Keratinocyte (primary cell): Measurements from ENCODE around the gene CCDC12.

Source experiments
- CTCF ChIP-seq, 3 experiments: IDR thresholded peaks in 1 of 3; conservative IDR thresholded peaks in 1 of 3; optimal IDR thresholded peaks in 1 of 3; 2 replicates in 2 of 3; 3 replicates in 1 of 3; pipeline versions ENCODE3 to v1.5.1; 2011; ENCODE audit warnings: low read length in 3 of 3, mild to moderate bottlenecking in 3 of 3, moderate library complexity in 2 of 3, control low read depth in 1 of 3, inconsistent platforms in 1 of 3; ENCODE audit not compliant: insufficient read depth in 2 of 3; ENCODE audit errors: extremely low read depth in 1 of 3
- EZH2 ChIP-seq: IDR thresholded peaks from one replicate; pipeline ENCODE4 v1.6.1; 2012; ENCODE audit warnings: inconsistent platforms, mild to moderate bottlenecking, low read length, moderate library complexity

- TF ChIP-seq CTCF (optimal IDR thresholded peaks at IDR 0.05 in 1 of 3, IDR thresholded peaks at IDR 0.05 in 1 of 3, conservative IDR thresholded peaks at IDR 0.05 in 1 of 3; ENCODE audit: extremely low read depth in 1 of 3, insufficient read depth in 2 of 3, low read length in 3 of 3) (no peak), EZH2 (no peak)
These were observed 55.5 kb downstream of the CCDC12 start for GRCh38 chr3:46921041-46921440.
